BJ (cell line): ENCODE data around the gene EFCAB8. TPM values are rescaled to one million over a fixed set of nuclear protein-coding genes. Genes with fewer than 3 reads are reported as not detected.

Source experiments
- CTCF ChIA-PET: fragments of 350-600 bp; formaldehyde crosslinking; extraction: SDS; loops from one replicate; lab custom pipeline; 2021; ENCODE audit warnings: antibody characterized with exemption, inconsistent platforms; lab: Yijun Ruan, JAX
- POLR2A ChIA-PET: fragments of 300-600 bp; sonication (Branson Sonifier 250); formaldehyde crosslinking; extraction: SDS; loops from one replicate; lab custom pipeline; 2021; ENCODE audit warnings: antibody characterized with exemption; lab: Charles Lee
- DNase-seq: peaks from one replicate; pipeline ENCODE4 v3.0.0-alpha.2; 2011; ENCODE audit warnings: low read depth
- H3K27me3 ChIP-seq: 2 replicates; pipeline ENCODE4 v1.6.0; 2011; ENCODE audit warnings: low read length; ENCODE audit not compliant: control insufficient read depth, insufficient read depth
- H3K36me3 ChIP-seq: 2 replicates; pipeline ENCODE4 v1.5.1; 2011; ENCODE audit warnings: low read length; ENCODE audit not compliant: control insufficient read depth, insufficient read depth
- H3K4me3 ChIP-seq: 2 replicates; pipeline ENCODE4 v1.5.1; 2011; ENCODE audit warnings: low read depth, mild to moderate bottlenecking, control low read depth, low read length
- CTCF ChIP-seq: IDR thresholded peaks from 2 replicates; pipeline ENCODE4 v1.5.1; 2011; ENCODE audit warnings: low read depth, mild to moderate bottlenecking, control low read depth, inconsistent platforms, low read length, moderate library complexity; ENCODE audit not compliant: insufficient read depth
- polyA plus RNA-seq: library from polyadenylated mRNA; depleted of rRNA; stranded (reverse); fragments of >200 nt; gene quantifications from 2 replicates; pipeline ENCODE4 v1.2.3, GENCODE V29; 2011

The EFCAB8 gene
- polyA plus RNA-seq, 1 experiment: not detected

GRCh38 chr20:32983459-32984112, 124.9 kb downstream of the EFCAB8 start:
- H3K27me3 ChIP-seq: 0 out of 2 replicates have a peak, but pooled peaks cover 3% of the 10 kb centered on the region
- no peaks in the 10 kb centered on the region for H3K36me3 ChIP-seq
- no peak overlapping the region for H3K4me3 ChIP-seq
- ChIA-PET POLR2A (no interaction called here), CTCF (no interaction called here)
- no peak for TF ChIP-seq CTCF
- no peak for DNase-seq

DNA sequence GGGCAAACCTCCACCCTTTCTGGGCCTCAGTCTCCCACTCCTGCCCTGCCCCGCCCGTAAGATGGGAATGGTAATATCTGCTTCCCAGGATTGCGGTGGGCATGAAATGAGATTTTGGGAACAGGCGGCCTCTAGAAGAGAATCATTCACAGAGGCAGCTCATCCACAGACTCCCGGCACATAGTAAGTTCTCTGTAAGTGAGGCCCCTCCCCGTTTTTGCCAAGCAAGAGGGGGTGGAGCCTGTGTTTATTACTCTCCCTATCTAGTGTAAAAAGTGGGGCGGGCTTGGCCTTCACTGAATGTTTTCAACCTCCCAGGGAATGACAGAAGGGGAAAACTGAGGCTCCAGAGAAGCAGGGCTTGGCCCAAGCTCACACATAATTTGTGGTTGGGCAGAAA, 125.5 kb downstream of the EFCAB8 start:
- Histone ChIP-seq H3K36me3 (no peaks in the 10 kb centered on the region), H3K4me3 (no peak overlapping the region), H3K27me3 (0 out of 2 replicates have a peak, but pooled peaks cover 3% of the 10 kb centered on the region)
- ChIA-PET POLR2A (no interaction called here), CTCF (no interaction called here)
- DNase-seq: no peak
- TF ChIP-seq CTCF: no peak

DNA sequence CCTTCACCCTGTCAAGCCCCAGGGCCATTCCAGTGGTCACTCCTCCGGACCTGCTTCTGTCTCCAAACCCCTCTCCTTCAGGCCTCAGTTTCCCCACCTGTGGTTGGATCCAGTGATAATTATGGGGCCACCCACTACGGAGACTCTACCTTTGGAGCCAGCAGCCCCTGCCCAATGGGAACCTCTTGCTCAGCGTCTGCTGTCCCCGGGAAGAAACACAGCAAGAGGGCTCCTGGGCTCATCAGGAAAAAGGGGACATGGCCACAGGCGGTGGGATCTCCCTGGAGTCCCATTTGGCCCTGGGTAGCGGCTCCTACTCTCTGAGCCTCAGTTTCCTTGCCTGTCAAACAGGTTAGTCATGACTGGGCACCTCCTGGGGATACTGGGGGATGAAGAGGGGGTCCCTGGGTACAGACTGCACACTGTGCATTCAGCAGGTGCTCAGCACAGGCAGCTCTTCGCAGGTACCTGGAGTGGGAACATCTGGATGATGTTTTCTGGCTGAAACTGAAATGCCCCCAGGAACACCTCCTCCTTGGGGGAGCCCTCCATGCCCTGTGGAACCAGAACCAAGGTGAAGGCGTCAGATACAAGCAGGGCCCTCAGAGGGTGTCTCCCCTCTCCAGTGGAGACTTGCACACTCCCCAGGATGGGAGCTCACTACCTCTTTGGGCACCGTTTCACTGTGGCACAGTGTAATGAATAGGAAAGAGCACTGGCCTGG, 126.1 kb downstream of the EFCAB8 start:
- no peaks in the 10 kb centered on the region for H3K36me3 ChIP-seq
- H3K27me3 ChIP-seq: 0 out of 2 replicates have a peak, but pooled peaks cover 3% of the 10 kb centered on the region
- CTCF ChIA-PET: interaction anchor here (1.4 kb wide), 1 partner anchor 15 kb away, joined by 3 read pairs; no protein-coding TSS in a partner anchor
- no peak for TF ChIP-seq CTCF
- H3K4me3 ChIP-seq: no peak overlapping the region
- POLR2A ChIA-PET: no interaction called here
- no peak for DNase-seq

GRCh38 chr20:32985596-32985995, 126.9 kb downstream of the EFCAB8 start:
- ChIA-PET POLR2A (no interaction called here), CTCF (interaction anchor here (0.5 to 1.4 kb wide), 3 partner anchors 14 to 1081 kb away, joined by 3 to 7 read pairs (median 4); partner anchors contain the start of gene SUN5)
- no peaks in the 10 kb centered on the region for H3K36me3 ChIP-seq
- no peak overlapping the region for H3K4me3 ChIP-seq
- no peak for DNase-seq
- no peak for TF ChIP-seq CTCF
- H3K27me3 ChIP-seq: 0 out of 2 replicates have a peak, but pooled peaks cover 4% of the 10 kb centered on the region

- CTCF ChIA-PET: interaction anchor here (0.5 to 1.4 kb wide), 4 partner anchors 13 to 1080 kb away, joined by 3 to 7 read pairs (median 4); partner anchors contain the start of gene SUN5
- Histone ChIP-seq H3K36me3 (no peaks in the 10 kb centered on the region), H3K27me3 (0 out of 2 replicates have a peak, but pooled peaks cover 4% of the 10 kb centered on the region), H3K4me3 (no peak overlapping the region)
- POLR2A ChIA-PET: no interaction called here
- no peak for DNase-seq
- no peak for TF ChIP-seq CTCF
These were observed 127.7 kb downstream of the EFCAB8 start for GRCh38 chr20:32986331-32986966.
